Glomerular visceral epithelial cell (primary cell): ENCODE results near the gene WNT16.
A peak's percentile ranks its signal among the peaks of the same experiment; 100 is the strongest.
"Not testable (repeated sequence)": the region's sequence is repeated elsewhere in the genome, so short reads cannot be mapped to it uniquely, and the experiment has no call there.

ENCODE experiments used
- DNase-seq: peaks from one replicate; pipeline ENCODE4 v3.0.0-alpha.2; 2016; ENCODE audit errors: extremely low spot score

Gene WNT16

DNA sequence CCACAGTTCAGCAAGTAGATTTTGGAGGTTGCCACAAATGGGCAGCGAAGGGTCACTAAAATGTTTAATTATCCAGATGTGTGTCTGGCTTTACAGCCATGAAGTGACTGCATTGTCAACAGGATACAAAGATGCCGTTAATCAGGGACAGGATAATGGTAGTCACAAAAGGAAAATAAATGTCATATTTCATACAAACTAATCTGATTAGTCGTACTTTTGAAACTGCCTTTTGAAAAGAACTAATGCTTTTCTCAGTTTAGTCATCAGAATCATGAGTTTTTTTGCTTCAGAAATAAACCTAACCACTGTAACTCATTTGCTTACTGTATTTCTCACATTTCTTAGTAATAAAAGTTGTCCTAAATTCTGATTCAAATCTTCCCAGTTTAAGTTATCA lies 22.2 kb upstream of the WNT16 start:
- no peak for DNase-seq

DNA sequence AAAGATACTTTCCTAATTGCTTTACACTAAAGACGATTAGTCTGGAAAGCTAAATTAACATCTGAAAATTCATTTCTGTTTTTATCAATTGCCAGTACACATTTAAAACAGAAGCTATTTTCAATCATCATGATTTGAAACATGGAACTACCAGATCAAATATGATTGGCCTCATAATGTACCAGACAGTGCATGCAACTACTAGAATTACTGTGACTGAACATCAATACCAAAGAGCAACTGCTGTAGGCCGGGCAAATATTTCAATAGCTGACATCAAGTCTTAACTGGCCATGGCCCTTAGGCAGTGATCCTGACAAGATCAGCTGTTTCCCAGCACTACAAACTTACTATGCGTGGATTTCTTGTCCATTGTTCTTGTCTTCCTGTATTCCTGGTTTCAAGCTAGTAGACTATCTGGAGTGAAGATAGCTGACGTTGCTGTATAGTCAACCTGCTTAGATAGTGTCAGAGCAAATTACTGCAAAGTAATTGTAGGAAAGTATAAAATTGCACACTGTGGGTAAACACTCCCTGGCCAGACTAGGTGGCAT lies 21.7 kb upstream of the WNT16 start:
- DNase-seq, result no peak

DNA sequence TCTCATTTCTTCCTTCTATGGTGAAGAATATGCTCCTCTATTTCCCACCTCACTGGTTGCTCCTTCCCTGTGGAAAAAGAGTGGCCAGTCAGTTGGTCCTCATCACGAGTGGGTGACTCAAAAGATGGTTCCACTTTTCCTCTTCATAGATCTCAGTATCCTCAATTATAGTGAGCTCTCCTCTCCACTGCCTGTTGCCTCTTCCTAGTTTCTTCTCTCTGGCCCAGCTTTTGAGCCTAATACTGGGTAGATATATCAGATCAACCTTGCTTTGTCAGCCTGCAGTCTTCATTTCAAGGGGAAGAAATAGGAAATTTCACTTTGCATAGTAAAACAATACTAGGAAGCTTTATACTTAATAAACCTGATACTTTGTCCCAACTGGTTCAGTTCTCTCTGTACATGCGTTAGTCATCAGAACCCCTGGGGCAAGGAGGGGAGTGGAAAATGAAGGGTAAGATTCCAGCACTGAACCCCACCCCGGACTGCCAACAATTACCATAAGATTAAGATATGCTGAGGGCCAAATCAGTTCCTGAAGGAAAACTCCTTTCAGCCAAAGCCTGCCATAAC lies 15.5 kb upstream of the WNT16 start:
- no peak for DNase-seq

DNA sequence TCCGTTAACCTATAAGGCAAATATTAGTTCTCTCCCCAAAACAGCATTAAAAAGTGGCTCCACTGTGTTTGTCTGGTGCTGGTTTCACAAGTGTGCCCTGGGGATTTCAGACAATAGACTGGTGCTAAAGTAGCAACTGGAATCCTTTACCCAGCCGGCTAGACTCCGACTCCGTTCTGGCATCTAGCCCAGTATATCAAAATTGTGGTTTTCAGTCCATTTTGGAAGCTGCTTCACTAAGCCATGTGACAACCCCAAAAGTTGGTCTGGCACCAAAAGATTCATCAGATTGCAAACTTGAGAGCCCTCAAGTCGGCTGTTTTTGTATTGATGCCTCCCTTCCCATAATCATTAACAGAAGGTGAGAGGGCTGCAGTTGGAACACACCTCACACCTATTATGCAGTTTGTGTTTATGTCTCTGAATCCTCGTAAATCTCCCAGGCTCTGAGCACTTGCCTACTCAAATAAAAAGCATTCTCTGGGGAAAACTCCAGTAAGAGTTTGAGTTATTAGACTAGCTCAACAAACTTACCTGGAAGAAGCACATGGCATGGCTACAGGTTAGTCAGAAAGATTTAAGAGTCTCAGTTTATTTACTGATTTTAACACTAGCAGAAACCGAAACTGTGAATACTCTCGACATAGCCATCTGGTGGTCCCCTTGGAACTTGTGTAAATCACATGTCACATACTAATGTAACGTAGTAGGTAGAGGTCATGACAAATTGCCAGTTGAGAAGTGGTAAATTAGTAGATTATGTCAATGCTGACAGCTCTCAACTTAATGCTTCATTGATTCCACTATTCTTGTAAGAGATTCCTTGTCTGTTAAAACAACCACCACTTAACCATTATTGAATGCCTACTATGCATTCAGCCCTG lies 14.8 kb upstream of the WNT16 start:
- DNase-seq, result peak; percentile 54

DNA sequence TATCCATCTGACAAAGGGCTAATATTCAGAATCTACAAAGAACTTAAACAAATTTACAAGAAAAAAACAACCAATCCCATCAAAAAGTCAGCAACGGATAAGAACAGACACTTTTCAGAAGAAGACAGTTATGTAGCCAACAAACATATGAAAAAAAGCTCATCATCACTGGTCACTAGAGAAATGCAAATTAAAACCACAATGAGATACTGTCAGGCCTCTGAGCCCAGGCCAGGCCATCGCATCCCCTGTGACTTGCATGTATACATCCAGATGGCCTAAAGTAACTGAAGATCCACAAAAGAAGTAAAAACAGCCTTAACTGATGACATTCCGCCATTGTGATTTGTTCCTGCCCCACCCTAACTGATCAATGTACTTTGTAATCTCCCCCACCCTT lies 13.6 kb upstream of the WNT16 start:
- DNase-seq, result not testable (repeated sequence)

DNA sequence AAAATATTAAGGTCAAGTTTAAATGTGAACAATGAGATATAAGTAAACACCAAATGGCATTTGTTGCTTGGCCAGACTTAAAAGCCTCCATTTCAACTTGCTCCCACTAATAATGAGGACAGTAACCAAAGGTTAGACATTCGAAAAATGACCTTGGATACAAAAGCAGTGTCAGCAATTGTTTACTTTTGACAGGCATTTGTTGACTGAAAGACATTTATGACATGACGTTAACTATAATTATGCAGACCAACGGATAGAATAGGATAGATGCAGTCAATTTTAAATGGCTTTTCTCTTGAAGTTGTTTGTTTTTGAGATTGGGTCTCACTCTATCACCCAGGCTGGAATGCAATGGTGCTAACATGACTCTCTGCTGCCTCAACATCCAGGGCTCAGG lies 6.3 kb upstream of the WNT16 start:
- DNase-seq, result no peak

DNA sequence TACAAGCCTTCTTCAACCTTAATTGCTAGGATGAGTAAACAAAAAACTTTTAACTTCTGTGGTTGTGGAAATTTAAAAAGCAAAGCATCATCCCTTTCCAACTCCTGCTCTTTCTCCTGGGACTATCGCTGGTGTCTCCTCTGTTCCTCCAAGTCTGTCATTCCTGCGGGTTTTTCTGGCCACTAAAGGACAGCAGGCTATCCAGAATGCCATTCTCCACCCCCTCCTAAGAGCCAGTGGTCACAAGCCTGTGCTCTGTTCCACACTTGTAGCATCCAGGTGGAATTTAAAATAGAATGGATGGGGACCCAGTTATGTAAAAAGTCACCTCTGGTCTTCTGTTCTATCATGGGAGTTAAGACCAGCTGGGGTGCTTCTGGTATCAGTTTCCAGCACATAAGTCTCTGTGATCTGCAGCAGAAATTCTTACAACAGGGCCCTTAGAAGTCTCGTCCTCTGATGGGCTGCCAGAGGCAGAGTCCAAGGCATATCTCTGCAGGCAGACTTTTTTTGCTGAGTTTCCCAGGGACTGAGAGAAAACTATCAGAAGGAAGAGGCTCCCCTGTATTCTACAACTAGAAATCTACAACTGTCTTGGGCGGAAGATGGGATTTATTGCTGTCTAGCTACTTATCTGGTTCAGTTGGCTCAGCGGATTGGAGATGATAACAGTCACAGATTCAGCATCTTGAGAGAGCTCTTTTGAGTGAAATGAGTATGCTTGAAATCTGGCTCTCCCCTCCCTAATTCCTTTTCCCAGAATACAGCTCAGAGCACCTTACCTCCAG lies 5.1 kb upstream of the WNT16 start:
- DNase-seq, result no peak

DNA sequence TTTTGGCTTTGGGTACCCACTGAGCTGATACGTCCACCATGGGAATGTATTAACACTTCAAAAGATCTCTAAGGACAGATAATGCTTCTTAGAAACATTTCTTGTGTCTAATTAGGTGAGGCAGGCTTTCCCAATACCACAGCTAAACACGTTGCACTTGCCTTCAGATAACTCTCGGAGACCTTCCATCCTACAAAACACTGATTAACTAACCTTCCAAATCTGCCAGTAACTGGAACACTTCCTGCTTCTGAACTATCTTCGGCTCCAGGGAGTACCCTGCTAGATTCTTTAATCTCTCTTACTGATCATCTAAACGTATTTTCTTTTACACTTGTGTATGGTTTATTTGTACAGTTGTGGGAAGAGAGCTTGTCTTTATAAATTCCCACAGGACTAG lies 1.1 kb upstream of the WNT16 start:
- DNase-seq, result no peak

DNA sequence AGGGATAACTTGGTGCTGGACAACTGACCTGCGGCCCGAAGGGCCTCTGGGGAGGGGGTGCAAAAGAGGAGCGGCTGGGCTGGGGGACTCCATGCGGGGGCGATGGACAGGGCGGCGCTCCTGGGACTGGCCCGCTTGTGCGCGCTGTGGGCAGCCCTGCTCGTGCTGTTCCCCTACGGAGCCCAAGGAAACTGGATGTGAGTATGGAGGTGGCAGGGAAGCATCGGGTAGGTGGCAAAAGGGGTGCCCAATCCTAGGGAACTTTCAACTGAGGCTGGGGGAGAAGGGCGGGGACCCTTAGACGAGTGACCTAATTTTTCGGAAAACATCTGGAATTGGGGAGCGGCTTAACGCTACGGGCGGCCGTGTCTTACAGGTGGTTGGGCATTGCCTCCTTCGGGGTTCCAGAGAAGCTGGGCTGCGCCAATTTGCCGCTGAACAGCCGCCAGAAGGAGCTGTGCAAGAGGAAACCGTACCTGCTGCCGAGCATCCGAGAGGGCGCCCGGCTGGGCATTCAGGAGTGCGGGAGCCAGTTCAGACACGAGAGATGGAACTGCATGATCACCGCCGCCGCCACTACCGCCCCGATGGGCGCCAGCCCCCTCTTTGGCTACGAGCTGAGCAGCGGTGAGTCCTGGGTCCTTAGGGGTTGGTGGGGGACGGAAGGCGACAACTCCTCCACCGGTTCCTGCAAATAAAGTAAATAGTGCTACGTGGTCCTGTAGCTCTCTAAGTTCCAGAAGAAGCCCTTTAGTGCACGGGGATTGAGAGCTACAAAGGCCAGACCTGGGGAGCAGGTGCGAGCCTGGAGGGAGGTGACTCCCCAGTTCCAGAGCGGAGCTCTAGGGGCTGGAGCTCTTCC lies 622 bp downstream of the WNT16 start:
- DNase-seq, result peak; percentile 50

DNA sequence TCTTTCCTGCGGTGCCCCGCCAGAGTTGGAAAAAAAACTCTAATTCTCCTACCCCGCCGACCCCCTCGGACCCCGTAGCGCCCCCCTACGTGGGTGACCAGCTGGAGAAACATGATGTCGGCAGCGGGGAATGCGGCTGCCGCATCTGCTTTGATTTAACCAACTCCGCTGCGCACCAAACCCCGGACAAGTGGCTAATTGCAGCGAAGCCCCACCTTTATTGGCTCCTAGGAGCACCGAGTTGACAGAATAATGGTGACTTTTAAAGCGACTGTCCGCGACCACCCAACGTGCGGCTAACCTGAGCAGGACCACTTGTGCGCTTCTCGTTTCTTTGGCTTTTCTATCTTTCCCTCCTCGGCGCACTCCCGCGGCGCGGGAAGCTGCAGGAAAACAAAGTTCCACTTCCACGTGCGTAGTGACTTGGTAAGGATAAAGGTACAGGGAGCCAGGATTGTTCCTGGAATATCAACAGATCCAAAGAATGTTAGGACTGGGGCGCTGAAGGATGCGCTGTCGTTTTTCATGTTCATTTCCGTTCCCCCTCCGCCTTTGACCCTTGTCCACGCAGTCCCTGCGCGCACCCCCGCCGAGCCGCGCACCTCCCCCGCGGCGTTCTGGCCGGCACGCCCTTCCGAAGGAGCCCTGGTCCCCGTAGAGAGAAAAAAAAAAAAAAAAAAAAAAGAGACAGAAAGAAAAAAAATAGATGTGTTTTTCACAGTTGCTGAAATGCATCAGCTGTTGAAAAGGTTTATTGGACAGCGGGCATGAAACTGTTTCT lies 1.4 kb downstream of the WNT16 start:
- peak; percentile 11 for DNase-seq

DNA sequence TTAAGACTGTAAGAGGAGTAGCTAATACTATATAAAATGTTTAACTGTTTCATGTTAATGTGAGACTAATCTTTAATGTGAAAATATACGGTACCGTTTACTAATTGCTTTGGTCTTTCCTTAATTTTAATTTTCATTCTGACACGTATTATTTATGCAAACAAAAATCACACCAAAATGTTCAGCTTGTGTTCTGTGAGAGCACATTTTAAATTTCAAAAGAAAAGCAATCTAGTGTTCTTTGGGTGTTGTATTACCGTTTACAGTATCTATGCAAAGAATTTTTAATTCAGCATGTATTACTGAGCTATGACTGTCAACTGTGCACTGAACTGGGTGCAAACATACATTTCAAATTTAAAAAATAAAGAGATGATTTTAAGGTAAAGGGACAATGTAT lies 2.2 kb downstream of the WNT16 start:
- no peak for DNase-seq

DNA sequence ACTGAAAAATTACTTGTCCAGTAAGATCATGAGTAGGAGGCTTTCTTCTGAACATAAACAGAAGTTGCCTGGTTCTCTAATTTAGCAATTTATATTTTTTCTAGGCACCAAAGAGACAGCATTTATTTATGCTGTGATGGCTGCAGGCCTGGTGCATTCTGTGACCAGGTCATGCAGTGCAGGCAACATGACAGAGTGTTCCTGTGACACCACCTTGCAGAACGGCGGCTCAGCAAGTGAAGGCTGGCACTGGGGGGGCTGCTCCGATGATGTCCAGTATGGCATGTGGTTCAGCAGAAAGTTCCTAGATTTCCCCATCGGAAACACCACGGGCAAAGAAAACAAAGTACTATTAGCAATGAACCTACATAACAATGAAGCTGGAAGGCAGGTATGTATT lies 2.8 kb downstream of the WNT16 start:
- no peak for DNase-seq

DNA sequence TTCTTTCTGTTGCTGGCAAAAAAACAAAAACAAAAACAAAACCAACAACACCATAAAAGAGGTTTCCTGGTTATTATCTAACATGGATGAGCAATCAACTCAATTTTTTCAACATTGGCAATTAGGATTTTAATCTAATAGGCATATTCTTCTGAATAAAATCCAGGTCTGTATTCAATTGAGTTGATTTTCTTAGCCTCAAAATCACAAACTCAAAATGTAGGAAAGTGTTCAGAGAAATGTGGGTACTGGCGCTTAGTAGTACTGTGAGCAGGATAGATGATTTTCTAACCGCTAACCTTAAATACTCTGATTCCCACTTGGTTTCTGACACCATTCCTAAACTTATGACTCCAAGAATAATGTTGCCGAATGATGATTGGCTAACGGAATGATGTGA lies 5.6 kb downstream of the WNT16 start:
- no peak for DNase-seq

DNA sequence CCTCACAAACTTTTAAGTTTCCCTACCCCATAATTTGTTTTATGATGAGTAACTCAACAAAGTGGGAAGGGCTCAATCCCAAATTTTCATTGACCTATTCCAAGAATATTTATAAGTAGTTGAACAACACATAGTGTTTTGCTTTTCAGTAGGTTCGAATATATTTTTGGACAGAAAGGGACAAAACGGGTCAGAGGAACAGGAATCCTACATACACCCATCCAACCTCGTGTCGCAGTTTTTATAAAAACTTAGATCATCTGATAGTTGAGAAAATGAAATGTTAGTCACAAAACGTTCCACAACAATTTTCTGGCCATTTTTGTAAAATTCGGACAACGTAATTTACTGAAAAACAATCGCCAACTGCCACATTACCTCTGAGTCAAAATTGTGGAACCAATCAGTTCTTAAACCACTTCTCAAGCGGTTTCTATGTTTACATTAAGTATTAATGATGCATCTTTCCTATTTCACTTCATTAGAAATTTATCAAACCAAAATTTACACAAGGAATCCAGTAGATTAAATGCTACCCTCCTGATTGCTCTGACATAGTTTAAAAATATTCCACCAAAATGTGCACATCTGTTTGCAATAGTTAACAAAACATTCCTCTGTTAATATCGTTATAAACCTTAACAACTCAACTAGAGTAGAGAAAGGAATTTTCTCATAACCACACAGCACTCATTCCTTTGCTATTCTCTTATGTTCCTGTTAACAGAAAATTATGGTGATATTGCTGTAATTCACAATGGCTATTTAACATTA lies 6.3 kb downstream of the WNT16 start:
- DNase-seq, result no peak

DNA sequence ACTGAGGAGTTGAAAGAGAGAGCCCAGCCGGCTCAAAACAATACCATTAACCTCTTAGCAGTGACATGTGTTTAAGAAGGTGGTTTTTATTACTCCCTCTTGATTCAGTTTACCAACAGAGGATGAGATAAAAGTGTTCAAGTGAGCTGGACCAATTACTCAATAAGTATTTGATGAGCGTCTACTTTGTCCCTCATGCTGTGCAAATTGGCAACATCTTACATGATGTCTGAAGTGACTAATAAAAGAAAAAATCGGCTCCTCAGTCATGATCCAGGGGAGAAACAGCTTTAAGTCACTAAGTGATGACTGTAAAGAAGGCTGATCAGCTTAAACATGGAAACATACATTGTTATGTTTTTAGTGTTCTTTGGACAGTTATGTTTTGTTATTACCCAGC lies 7.8 kb downstream of the WNT16 start:
- no peak for DNase-seq

DNA sequence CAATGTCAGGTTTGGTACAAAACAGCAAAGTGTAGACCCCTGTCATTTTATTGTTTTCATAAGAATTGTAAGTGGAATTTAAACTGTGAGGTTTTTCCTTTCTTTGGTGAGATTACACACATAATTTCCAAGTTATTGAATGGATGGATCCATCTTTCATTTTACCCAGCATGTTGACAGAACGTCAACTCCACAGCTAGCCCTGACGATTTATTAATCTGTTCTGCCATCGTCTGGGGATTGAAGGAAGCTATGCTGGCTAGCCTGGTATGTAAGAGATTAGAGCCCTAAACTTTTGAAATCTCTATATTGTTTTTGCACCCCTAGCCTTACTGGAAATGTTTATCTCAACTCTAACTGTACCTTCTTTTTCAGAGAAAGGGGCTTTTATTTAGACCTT lies 8.6 kb downstream of the WNT16 start:
- DNase-seq, result no peak

DNA sequence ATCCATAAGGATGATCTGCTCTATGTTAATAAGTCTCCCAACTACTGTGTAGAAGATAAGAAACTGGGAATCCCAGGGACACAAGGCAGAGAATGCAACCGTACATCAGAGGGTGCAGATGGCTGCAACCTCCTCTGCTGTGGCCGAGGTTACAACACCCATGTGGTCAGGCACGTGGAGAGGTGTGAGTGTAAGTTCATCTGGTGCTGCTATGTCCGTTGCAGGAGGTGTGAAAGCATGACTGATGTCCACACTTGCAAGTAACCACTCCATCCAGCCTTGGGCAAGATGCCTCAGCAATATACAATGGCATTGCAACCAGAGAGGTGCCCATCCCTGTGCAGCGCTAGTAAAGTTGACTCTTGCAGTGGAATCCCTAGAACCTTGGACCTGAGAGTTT lies 10.3 kb downstream of the WNT16 start:
- DNase-seq, result no peak

DNA sequence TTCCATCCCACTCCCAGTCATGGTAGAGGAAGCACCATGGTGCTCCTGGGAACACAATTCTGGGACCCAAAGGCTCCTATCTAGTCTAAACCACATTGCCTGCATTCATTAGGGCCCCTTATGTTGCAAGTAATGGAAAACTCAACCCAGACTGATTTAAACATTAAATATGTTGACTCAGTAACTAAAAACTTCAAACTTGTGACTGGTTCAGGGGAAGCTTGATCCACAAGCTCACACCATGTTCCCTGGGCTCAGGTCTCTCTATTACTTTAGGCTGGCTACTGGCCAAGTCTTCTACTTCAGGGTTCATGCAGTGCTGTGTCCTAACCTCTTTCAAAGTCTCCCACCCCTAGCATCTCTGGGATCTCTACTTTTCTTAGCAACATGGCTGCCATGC lies 13.1 kb downstream of the WNT16 start:
- DNase-seq, result no peak

DNA sequence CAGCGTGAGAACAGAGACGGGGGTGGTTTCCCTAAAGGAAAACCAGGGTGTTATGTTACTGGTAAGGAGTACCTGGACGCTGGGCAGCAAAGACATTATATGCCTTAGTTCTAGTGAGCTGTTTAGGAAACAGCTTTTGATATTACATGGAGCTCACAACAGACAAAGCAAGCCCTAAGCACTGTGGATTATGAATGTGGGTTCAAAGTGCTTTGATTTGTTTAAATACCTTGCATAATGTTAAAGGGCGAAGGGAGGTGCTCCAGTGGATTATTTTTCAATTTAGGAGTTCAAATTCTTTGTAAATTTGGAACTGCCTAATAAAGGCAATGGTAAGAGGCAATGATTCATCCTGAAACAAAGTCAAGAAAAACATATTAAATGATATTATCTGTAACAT lies 13.8 kb downstream of the WNT16 start:
- DNase-seq, result no peak

DNA sequence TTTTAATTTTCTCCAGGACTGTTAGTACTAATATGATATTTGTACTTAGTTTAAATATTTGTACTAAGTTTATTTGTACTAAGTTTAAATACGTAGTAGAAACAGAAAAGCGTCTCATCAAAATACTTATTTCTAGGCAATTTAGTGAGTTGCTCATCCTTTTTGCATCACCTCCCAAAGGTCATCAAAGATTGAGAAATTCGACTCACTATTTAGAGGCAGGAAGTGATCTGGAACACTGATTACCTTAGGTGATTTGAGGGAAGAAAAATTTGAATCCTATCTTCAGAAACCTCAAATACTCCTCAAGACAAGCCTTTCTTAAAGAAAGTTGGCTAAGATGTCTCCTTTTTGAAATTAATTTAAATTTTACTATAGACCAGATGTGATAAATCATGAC lies 14.5 kb downstream of the WNT16 start:
- DNase-seq, result no peak
